Immature natural killer cell (primary cell): ENCODE data around the gene AEBP1. TPM values are rescaled to one million over a fixed set of nuclear protein-coding genes. Genes with fewer than 3 reads are reported as not detected.

Experiments used
- DNase-seq, 3 donors: peaks; one replicate each; pipeline ENCODE4 v3.0.0; 2022; ENCODE audit warnings: mixed read lengths in 1 of 3
- H3K27ac Mint-ChIP-seq, 6 donors: one replicate each; pipeline ENCODE4 v1.8.0; 2020; ENCODE audit warnings: mixed read lengths in 6 of 6, mild to moderate bottlenecking in 5 of 6, inconsistent platforms in 4 of 6, moderate library complexity in 3 of 6
- H3K27me3 Mint-ChIP-seq, 3 donors: one replicate each; pipeline ENCODE4 v1.8.0; 2020 to 2021; ENCODE audit warnings: low read depth in 3 of 3, mild to moderate bottlenecking in 3 of 3, mixed read lengths in 3 of 3, moderate library complexity in 3 of 3, inconsistent platforms in 1 of 3
- H3K36me3 Mint-ChIP-seq, 3 donors: one replicate each; pipeline ENCODE4 v1.8.0; 2020; ENCODE audit warnings: mixed read lengths in 3 of 3, inconsistent platforms in 2 of 3, mild to moderate bottlenecking in 2 of 3
- H3K4me1 Mint-ChIP-seq, 2 donors: one replicate each; pipeline ENCODE4 v1.8.0; 2020; ENCODE audit warnings: inconsistent platforms in 2 of 2, mild to moderate bottlenecking in 2 of 2, mixed read lengths in 2 of 2, moderate library complexity in 1 of 2
- H3K4me3 Mint-ChIP-seq, 5 donors: one replicate each; pipeline ENCODE4 v1.8.0; 2020; ENCODE audit warnings: mild to moderate bottlenecking in 5 of 5, mixed read lengths in 5 of 5, inconsistent platforms in 3 of 5, moderate library complexity in 3 of 5
- H3K9me3 Mint-ChIP-seq, 6 donors: one replicate each; pipeline ENCODE4 v1.8.0; 2020; ENCODE audit warnings: mild to moderate bottlenecking in 6 of 6, mixed read lengths in 6 of 6, inconsistent platforms in 4 of 6, moderate library complexity in 3 of 6
- polyA plus RNA-seq, 3 donors: library from polyadenylated mRNA; unstranded; fragments of 300-500 nt; fragmentation: Illumina TruSeq; gene quantifications; one replicate each; pipeline ENCODE4 v1.2.3, GENCODE V29; 2021

AEBP1 gene
- polyA plus RNA-seq, 3 donors from 2014 or later, result 1.5 TPM; not detected in 1

GRCh38 chr7:44107961-44108767 is 4.0 kb downstream of the AEBP1 start:
- no peak for DNase-seq
- no peak overlapping the region for H3K4me3 Mint-ChIP-seq
- H3K27me3 Mint-ChIP-seq, result peaks cover 0 to 9% (median 4%) of the 10 kb centered on the region in 3 donors
- peaks cover 0 to 11% of the 10 kb centered on the region in 2 donors for H3K4me1 Mint-ChIP-seq
- no peaks in the 10 kb centered on the region for H3K9me3 Mint-ChIP-seq
- no peaks in the 10 kb centered on the region for H3K36me3 Mint-ChIP-seq
- no peak overlapping the region for H3K27ac Mint-ChIP-seq

GRCh38 chr7:44108768-44109750 is 4.9 kb downstream of the AEBP1 start:
- no peak overlapping the region for H3K27ac Mint-ChIP-seq

GRCh38 chr7:44109991-44110390 is 5.8 kb downstream of the AEBP1 start:
- Mint-ChIP-seq H3K4me3 (no peak overlapping the region), H3K4me1 (peaks cover 0 to 6% of the 10 kb centered on the region in 2 donors), H3K27ac (no peak overlapping the region), H3K36me3 (no peaks in the 10 kb centered on the region), H3K9me3 (no peaks in the 10 kb centered on the region), H3K27me3 (peaks cover 0 to 9% (median 4%) of the 10 kb centered on the region in 3 donors)
- DNase-seq, result no peak

More at GRCh38 chr7:44108768-44109750, 4.9 kb downstream of the AEBP1 start:
- no peaks in the 10 kb centered on the region for H3K36me3 Mint-ChIP-seq
- peaks cover 0 to 9% of the 10 kb centered on the region in 2 donors for H3K4me1 Mint-ChIP-seq
- H3K4me3 Mint-ChIP-seq, result no peak overlapping the region
- DNase-seq, result no peak
- H3K9me3 Mint-ChIP-seq, result no peaks in the 10 kb centered on the region
- peaks cover 0 to 9% (median 4%) of the 10 kb centered on the region in 3 donors for H3K27me3 Mint-ChIP-seq

GRCh38 chr7:44110719-44111635 is 6.8 kb downstream of the AEBP1 start:
- H3K27ac Mint-ChIP-seq, result no peak overlapping the region

GRCh38 chr7:44111761-44112160 is 7.6 kb downstream of the AEBP1 start:
- H3K4me3 Mint-ChIP-seq, result no peak overlapping the region
- no peaks in the 10 kb centered on the region for H3K36me3 Mint-ChIP-seq
- no peaks in the 10 kb centered on the region for H3K27me3 Mint-ChIP-seq
- H3K4me1 Mint-ChIP-seq, result no peaks in the 10 kb centered on the region
- no peak overlapping the region for H3K27ac Mint-ChIP-seq
- DNase-seq, result no peak
- H3K9me3 Mint-ChIP-seq, result no peaks in the 10 kb centered on the region

More at GRCh38 chr7:44110719-44111635, 6.8 kb downstream of the AEBP1 start:
- DNase-seq, result no peak
- Mint-ChIP-seq H3K4me3 (no peak overlapping the region), H3K27me3 (peaks cover 0 to 2% (median 0%) of the 10 kb centered on the region in 3 donors), H3K9me3 (no peaks in the 10 kb centered on the region), H3K36me3 (no peaks in the 10 kb centered on the region), H3K4me1 (no peaks in the 10 kb centered on the region)

GRCh38 chr7:44112231-44112996 is 8.3 kb downstream of the AEBP1 start:
- no peak for DNase-seq
- H3K9me3 Mint-ChIP-seq, result no peaks in the 10 kb centered on the region
- no peaks in the 10 kb centered on the region for H3K27me3 Mint-ChIP-seq
- no peaks in the 10 kb centered on the region for H3K4me1 Mint-ChIP-seq
- no peak overlapping the region for H3K27ac Mint-ChIP-seq
- no peaks in the 10 kb centered on the region for H3K36me3 Mint-ChIP-seq
- no peak overlapping the region for H3K4me3 Mint-ChIP-seq

GRCh38 chr7:44112997-44113763 is 9.0 kb downstream of the AEBP1 start:
- H3K36me3 Mint-ChIP-seq, result no peaks in the 10 kb centered on the region
- no peak overlapping the region for H3K4me3 Mint-ChIP-seq
- no peak overlapping the region for H3K27ac Mint-ChIP-seq
- no peaks in the 10 kb centered on the region for H3K4me1 Mint-ChIP-seq
- no peak for DNase-seq
- no peaks in the 10 kb centered on the region for H3K27me3 Mint-ChIP-seq
- peaks cover 0 to 1% (median 0%) of the 10 kb centered on the region in 6 donors for H3K9me3 Mint-ChIP-seq

- DNase-seq, result no peak
- no peaks in the 10 kb centered on the region for H3K27me3 Mint-ChIP-seq
- peaks cover 0 to 1% (median 0%) of the 10 kb centered on the region in 6 donors for H3K9me3 Mint-ChIP-seq
- H3K4me1 Mint-ChIP-seq, result no peaks in the 10 kb centered on the region
- H3K27ac Mint-ChIP-seq, result no peak overlapping the region
- no peaks in the 10 kb centered on the region for H3K36me3 Mint-ChIP-seq
- no peak overlapping the region for H3K4me3 Mint-ChIP-seq
Measured at GRCh38 chr7:44113764-44114354, 9.7 kb downstream of the AEBP1 start.

GRCh38 chr7:44114586-44115310 is 10.6 kb downstream of the AEBP1 start:
- Mint-ChIP-seq H3K27me3 (no peaks in the 10 kb centered on the region), H3K4me3 (no peak overlapping the region), H3K36me3 (peaks cover 0 to 4% (median under 1%) of the 10 kb centered on the region in 3 donors), H3K9me3 (peaks cover 0 to 1% (median 0%) of the 10 kb centered on the region in 6 donors), H3K27ac (no peak overlapping the region), H3K4me1 (peaks cover 0 to 2% of the 10 kb centered on the region in 2 donors)
- DNase-seq, result no peak

- Mint-ChIP-seq H3K4me3 (no peak overlapping the region), H3K27ac (no peak overlapping the region), H3K4me1 (peaks cover 0 to 5% of the 10 kb centered on the region in 2 donors), H3K9me3 (peaks cover 0 to 1% (median 0%) of the 10 kb centered on the region in 6 donors), H3K36me3 (peaks cover 4 to 10% (median 6%) of the 10 kb centered on the region in 3 donors), H3K27me3 (peaks cover 0 to 2% (median 0%) of the 10 kb centered on the region in 3 donors)
- DNase-seq, result no peak
Measured at GRCh38 chr7:44116087-44116788, 12.1 kb downstream of the AEBP1 start.
